Right lobe of liver (tissue), 6 donors: ENCODE data around the gene EVC. TPM values are rescaled to one million over a fixed set of nuclear protein-coding genes. Genes with fewer than 3 reads are reported as not detected.

Experiments used
- ATAC-seq, 4 donors: fragments of 200-7000 bp; cut with Tn5 transposase; one replicate each; pipeline ENCODE4 v1.9.1; 2020; ENCODE audit warnings: mild to moderate bottlenecking in 4 of 4, moderate library complexity in 4 of 4
- DNase-seq, 3 donors: peaks; one replicate each; pipeline ENCODE4 v3.0.0-alpha.2; 2020
- H3K27ac ChIP-seq, 3 donors: fragments of 200-600 bp; one replicate each; pipeline ENCODE4 v1.8.0; 2022
- H3K27me3 ChIP-seq, 2 donors: fragments of 200-600 bp; one replicate each; pipeline ENCODE4 v1.8.0; 2022
- H3K36me3 ChIP-seq, 4 donors: fragments of 200-600 bp; sonication (generic) in 1 of 4; one replicate each; pipeline versions ENCODE4 v1.5.1 to v1.8.0; 2017 to 2022; ENCODE audit warnings: control low read depth in 1 of 4
- H3K4me1 ChIP-seq, 4 donors: fragments of 200-600 bp; sonication (generic) in 1 of 4; one replicate each; pipeline versions ENCODE4 v1.5.1 to v1.8.0; 2017 to 2022; ENCODE audit warnings: control low read depth in 1 of 4
- H3K4me3 ChIP-seq, 3 donors: fragments of 200-600 bp; one replicate each; pipeline ENCODE4 v1.8.0; 2022
- H3K9me3 ChIP-seq, 4 donors: fragments of 200-600 bp; sonication (generic) in 1 of 4; one replicate each; pipeline versions ENCODE4 v1.5.1 to v1.8.0; 2017 to 2022; ENCODE audit warnings: control low read depth in 1 of 4
- POLR2A ChIP-seq: fragments of 450-650 bp; IDR thresholded peaks from one replicate; pipeline ENCODE4 v1.6.1; 2017; ENCODE audit warnings: antibody characterized with exemption, mild to moderate bottlenecking
- WGBS: methylation state at CpG from one replicate; pipeline ENCODE4 v1.1.6; 2018; ENCODE audit warnings: low coverage, low lambda C conversion rate; ENCODE audit not compliant: insufficient coverage; ENCODE audit errors: missing lambda C conversion rate; 5-methylcytosine and 5-hydroxymethylcytosine counted together
- intact Hi-C, 2 donors: fragments of 100-400 bp; cut with DNase I; formaldehyde crosslinking; loops; one replicate each; pipeline versions ENCODE4 v1.11.2 to v1.14.1; 2022
- total RNA-seq, 6 experiments: library from RNA; depleted of rRNA in 2 of 6; stranded (reverse); fragments of >200 nt in 2 of 6; fragmentation: NEBNext Ultra II Directional in 3 of 6; extraction: Animal tissue kit (Norgen Biotek cat#: 25700) in 3 of 6; gene quantifications; one replicate each; pipeline versions ENCODE4 v1.1.0 to v1.2.4, GENCODE V29; 2016 to 2023
- TF ChIP-seq, protein P1 (sequence below), 4 donors: fragments of 200-600 bp in 3 of 4; fragments of 450-650 bp in 1 of 4; IDR thresholded peaks; one replicate each; pipeline versions ENCODE4 v1.5.1 to v1.8.0; 2016 to 2022; ENCODE audit warnings: antibody characterized with exemption in 4 of 4, mild to moderate bottlenecking in 2 of 4
- donor health status: DM: no; HTN: yes; CAD: no.
- donor health status: DM: no; HTN: no; CAD: no.
- donor health status: DM: no; HTN: no; CAD: no.
- donor health status: DM: no; HTN: yes; CAD: no.
- donor health status: DM: no; HTN: yes; CAD: no.

Gene EVC
- total RNA-seq, 6 experiments from 2014 or later, result 2.6 to 6.5 (median 3.2) TPM

DNA sequence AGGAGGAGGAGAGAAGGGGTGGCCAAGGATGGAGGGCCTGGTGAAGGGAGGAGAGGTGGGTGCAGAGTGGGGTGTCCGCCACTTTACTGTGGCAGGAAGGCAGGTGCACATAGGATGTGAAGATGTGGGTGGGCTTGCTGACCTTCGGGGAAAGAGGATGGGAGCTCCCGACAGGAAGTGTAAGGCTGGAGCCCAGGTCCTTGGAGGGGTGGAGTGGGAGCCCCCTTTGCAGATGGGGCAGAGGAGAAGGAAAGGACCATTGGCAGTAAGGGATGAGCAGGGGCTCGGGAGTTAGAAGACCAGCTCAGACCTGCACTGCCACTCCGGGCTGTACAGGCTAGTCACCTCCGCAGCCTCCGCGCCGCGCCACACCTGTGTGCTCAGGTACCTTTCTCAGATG is 89.5 kb downstream of the EVC start:
- no peak for ATAC-seq
- no peaks in the 10 kb centered on the region for H3K27me3 ChIP-seq
- no peaks in the 10 kb centered on the region for H3K36me3 ChIP-seq
- no peaks in the 10 kb centered on the region for H3K9me3 ChIP-seq
- intact Hi-C loops, result no loop called here
- H3K4me1 ChIP-seq, result no peaks in the 10 kb centered on the region
- no peak overlapping the region for H3K4me3 ChIP-seq
- TF ChIP-seq, protein P1, sequence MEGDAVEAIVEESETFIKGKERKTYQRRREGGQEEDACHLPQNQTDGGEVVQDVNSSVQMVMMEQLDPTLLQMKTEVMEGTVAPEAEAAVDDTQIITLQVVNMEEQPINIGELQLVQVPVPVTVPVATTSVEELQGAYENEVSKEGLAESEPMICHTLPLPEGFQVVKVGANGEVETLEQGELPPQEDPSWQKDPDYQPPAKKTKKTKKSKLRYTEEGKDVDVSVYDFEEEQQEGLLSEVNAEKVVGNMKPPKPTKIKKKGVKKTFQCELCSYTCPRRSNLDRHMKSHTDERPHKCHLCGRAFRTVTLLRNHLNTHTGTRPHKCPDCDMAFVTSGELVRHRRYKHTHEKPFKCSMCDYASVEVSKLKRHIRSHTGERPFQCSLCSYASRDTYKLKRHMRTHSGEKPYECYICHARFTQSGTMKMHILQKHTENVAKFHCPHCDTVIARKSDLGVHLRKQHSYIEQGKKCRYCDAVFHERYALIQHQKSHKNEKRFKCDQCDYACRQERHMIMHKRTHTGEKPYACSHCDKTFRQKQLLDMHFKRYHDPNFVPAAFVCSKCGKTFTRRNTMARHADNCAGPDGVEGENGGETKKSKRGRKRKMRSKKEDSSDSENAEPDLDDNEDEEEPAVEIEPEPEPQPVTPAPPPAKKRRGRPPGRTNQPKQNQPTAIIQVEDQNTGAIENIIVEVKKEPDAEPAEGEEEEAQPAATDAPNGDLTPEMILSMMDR (IDR thresholded peaks at IDR 0.05), result no peak
- H3K27ac ChIP-seq, result no peak overlapping the region
- 75% methylated on average over 4 of the region's 10 CpGs for WGBS
- DNase-seq, result no peak

DNA sequence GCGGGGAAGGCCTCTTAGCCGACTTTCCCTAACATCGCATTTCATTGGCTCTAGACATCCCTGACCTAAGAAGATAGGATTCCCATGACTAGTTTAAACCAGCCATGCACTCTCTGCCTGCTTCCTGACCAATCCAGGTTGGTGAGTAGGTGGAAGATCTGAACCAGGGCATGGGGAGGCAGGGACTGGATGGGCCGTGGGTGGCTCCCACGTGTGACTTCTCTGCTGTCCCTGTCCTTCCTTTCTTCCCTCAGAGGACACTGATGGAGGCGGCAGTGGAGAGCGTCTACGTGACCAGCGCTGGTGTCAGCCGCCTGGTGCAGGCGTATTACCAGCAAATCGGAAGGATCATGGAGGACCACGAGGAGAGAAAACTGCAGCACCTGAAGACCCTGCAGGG is 90.7 kb downstream of the EVC start:
- Histone ChIP-seq H3K4me3 (no peak overlapping the region), H3K27ac (no peak overlapping the region), H3K27me3 (no peaks in the 10 kb centered on the region), H3K9me3 (no peaks in the 10 kb centered on the region), H3K36me3 (no peaks in the 10 kb centered on the region), H3K4me1 (no peaks in the 10 kb centered on the region)
- 60% methylated on average over 5 of the region's 13 CpGs for WGBS
- ATAC-seq, result no peak
- TF ChIP-seq, protein P1 (IDR thresholded peaks at IDR 0.05), result no peak
- no peak for TF ChIP-seq POLR2A
- intact Hi-C loops, result no loop called here
- DNase-seq, result no peak

DNA sequence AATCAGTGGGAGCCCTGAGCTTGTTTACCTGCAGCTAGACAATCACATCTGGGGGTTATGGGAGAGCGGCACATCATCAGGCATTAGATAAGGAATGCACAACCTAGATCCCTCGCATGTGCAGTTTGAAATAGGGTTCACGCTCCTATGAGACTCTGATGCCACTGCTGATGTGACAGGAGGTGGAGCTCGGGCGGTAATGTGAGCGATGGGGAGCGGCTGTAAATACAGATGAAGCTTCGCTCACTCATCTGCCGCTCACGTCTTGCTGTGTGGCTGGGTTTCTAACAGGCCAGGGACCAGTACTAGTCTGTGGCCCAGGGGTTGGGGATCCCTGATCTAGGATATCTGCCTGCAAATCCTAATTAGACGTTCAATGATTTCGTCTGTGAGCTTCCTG is 91.6 kb downstream of the EVC start:
- DNase-seq (no peak), ATAC-seq (no peak)
- Histone ChIP-seq H3K4me1 (no peaks in the 10 kb centered on the region), H3K36me3 (no peaks in the 10 kb centered on the region), H3K9me3 (no peaks in the 10 kb centered on the region), H3K27me3 (no peaks in the 10 kb centered on the region), H3K4me3 (no peak overlapping the region), H3K27ac (no peak overlapping the region)
- TF ChIP-seq POLR2A, result no peak
- TF ChIP-seq, protein P1 (IDR thresholded peaks at IDR 0.05), result no peak
- WGBS, result 83% methylated on average over 11 of the region's 12 CpGs
- intact Hi-C loops, result no loop called here

GRCh38 chr4:5804656-5805055 is 93.7 kb downstream of the EVC start:
- DNase-seq (no peak), ATAC-seq (no peak)
- no peaks in the 10 kb centered on the region for H3K9me3 ChIP-seq
- TF ChIP-seq, protein P1 (IDR thresholded peaks at IDR 0.05), result no peak
- no peak for TF ChIP-seq POLR2A
- no peaks in the 10 kb centered on the region for H3K4me1 ChIP-seq
- intact Hi-C loops, result no loop called here
- no peak overlapping the region for H3K4me3 ChIP-seq
- H3K27ac ChIP-seq, result no peak overlapping the region
- no peaks in the 10 kb centered on the region for H3K36me3 ChIP-seq
- WGBS, result 93% methylated on average over 3 of the region's 14 CpGs
- no peaks in the 10 kb centered on the region for H3K27me3 ChIP-seq

DNA sequence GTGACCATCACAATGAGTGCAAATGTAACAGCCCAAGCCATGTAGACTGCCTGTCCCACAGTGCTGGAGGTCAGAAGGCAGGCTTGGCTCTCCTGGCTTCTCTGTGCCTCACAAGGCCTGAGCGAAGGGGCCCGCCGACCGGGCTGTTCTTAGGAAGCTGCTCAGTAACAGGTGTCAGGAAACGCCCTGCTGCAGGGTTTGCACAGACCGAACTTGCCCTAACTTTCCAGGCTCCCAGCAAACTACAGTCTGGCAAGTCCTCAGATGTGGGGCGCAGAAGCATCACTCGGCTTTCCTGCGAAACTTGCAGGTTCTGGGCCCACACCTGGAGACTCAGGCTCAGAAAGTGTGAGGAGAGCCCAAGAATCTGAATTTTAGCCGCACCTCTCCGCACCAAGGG is 94.3 kb downstream of the EVC start:
- no peaks in the 10 kb centered on the region for H3K27me3 ChIP-seq
- ATAC-seq, result no peak
- no peak overlapping the region for H3K4me3 ChIP-seq
- WGBS, result 100% methylated on average over 1 of the region's 11 CpGs
- no peak overlapping the region for H3K27ac ChIP-seq
- H3K4me1 ChIP-seq, result no peaks in the 10 kb centered on the region
- TF ChIP-seq, protein P1 (IDR thresholded peaks at IDR 0.05), result no peak
- no peak for TF ChIP-seq POLR2A
- H3K36me3 ChIP-seq, result no peaks in the 10 kb centered on the region
- no peaks in the 10 kb centered on the region for H3K9me3 ChIP-seq
- intact Hi-C loops, result no loop called here
- DNase-seq, result no peak
